CD4-positive, alpha-beta T cell treated with Interleukin-4 for 4 hours (primary cell): ENCODE results near the gene NBPF9.
A peak's percentile ranks its signal among the peaks of the same experiment; 100 is the strongest.
"Not testable (repeated sequence)": the region's sequence is repeated elsewhere in the genome, so short reads cannot be mapped to it uniquely, and the experiment has no call there.

Source experiments
- DNase-seq: peaks from one replicate; pipeline ENCODE4 v3.0.0-alpha.2; 2020

The NBPF9 gene

GRCh38 chr1:149103109-149104081 lies at the start of gene NBPF9:
Gene NBPF9, minus strand, starts transcription at chr1:149103551. Its CDS starts 21,412 bp downstream, at chr1:149082139.
- peak; percentile 21 for DNase-seq

DNA sequence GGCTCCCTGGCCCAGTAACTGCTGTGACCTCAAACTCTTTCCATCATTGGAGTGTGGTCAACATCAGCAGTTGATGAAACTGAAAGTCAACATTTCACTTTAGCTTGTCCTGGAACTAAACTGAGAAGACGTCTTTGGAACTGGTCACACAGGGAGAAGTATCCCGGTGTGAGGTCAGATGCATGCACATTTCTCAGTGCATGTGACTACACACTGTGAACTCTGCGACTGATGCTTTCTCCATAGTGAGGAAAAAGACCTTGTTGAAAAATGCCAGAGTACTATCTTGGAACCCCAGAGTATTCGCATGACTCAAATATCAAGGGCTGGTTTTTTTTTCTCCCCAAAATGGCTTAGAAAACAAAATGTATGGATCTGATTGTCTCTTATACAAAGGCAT lies 46.6 kb upstream of the NBPF9 start:
- not testable (repeated sequence) for DNase-seq

GRCh38 chr1:149137585-149137984 lies 34.2 kb upstream of the NBPF9 start:
- DNase-seq, result not testable (repeated sequence)

GRCh38 chr1:149130938-149131337 lies 27.6 kb upstream of the NBPF9 start:
- DNase-seq, result not testable (repeated sequence)

DNA sequence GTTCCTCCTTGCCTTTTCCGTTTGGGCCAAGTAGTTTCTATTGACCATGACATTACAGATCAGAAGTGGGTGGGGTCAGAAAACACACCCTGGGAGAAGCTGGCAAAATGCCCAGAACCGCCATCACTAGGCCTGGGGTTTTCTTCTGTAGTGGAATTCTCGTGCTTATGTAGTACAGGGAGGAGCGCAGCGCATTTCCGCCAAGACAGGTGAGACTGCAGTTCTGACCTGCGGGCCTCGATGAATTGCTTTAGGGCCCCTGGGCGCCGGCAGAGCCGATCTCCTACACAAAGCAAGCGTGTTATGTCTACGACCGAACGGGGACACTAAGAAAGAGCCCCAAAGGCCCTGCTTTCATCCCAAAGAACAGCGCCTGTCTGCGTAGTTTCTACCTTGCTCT lies 25.9 kb upstream of the NBPF9 start:
- DNase-seq, result not testable (repeated sequence)

- DNase-seq, result not testable (repeated sequence)
These were observed 23.3 kb upstream of the NBPF9 start for GRCh38 chr1:149126555-149127145.

- DNase-seq, result not testable (repeated sequence)
These were observed 20.9 kb upstream of the NBPF9 start for GRCh38 chr1:149123948-149124926.

- not testable (repeated sequence) for DNase-seq
These were observed 9.5 kb upstream of the NBPF9 start for GRCh38 chr1:149112828-149113227.

- not testable (repeated sequence) for DNase-seq
These were observed 7.0 kb upstream of the NBPF9 start for GRCh38 chr1:149110343-149110742.

GRCh38 chr1:149102574-149102973 lies 777 bp downstream of the NBPF9 start:
- DNase-seq, result peak; percentile 33

- DNase-seq, result not testable (repeated sequence)
These were observed 5.1 kb downstream of the NBPF9 start for GRCh38 chr1:149098276-149098675.

DNA sequence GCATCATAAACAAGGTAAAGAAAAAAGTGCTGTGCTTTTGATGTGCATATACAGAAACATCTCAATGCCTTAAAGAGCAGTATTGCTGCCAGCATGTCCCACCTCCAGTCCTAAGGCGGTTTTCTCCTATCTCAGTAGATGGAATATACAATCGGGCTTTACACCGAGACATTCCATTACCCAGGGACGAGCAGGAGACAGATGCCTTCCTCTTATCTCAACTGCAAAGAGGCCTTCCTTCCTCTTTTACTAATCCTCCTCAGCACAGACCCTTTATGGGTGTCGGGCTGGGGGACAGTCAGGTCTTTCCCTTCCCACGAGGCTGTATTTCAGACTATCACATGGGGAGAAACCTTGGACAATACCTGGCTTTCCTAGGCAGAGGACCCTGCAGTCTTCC lies 10.2 kb downstream of the NBPF9 start:
- not testable (repeated sequence) for DNase-seq

- DNase-seq, result not testable (repeated sequence)
These were observed 27.7 kb downstream of the NBPF9 start for GRCh38 chr1:149075505-149076127.

- DNase-seq, result not testable (repeated sequence)
These were observed 38.7 kb downstream of the NBPF9 start for GRCh38 chr1:149064611-149065010.

DNA sequence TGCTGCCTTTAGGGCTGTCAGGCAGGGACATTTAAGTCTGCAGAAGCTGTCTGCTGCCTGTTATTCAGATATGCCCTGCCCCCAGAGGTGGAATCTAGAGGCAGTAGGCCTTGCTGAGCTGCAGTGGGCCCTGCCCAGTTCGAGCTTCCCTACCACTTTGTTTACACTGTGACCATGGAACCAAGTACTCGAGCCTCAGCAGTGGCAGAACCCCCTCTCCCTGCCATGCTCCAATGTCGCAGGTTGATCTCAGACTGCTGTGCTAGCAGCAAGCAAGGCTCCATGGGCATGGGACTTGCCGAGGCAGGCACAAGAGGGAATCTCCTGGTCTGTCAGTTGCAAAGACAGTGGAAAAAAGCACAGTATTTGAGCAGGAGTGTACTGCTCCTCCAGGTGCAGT lies 60.3 kb downstream of the NBPF9 start:
- DNase-seq, result not testable (repeated sequence)

DNA sequence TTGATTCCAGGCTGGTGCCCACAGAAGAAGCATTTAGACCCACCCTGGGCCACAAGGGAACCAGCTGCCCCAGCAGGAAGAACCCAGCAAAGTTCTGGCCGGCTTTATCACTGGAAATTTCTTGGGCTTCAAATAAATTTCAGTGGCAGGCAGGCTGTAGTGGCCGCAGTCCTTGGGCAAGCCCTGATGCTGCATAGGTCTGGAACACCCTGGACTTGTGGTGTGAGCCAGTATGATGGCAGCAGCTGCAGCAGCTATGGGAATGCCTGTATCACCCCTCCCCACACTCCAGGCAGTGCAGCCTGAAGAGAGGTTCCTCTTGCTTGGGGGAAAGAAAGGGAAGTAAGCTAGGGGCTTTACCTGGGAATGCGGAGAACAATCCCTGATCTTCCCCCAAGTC lies 69.4 kb downstream of the NBPF9 start:
- DNase-seq, result not testable (repeated sequence)

- DNase-seq, result not testable (repeated sequence)
These were observed 79.0 kb downstream of the NBPF9 start for GRCh38 chr1:149024327-149024726.

- not testable (repeated sequence) for DNase-seq
These were observed 84.8 kb downstream of the NBPF9 start for GRCh38 chr1:149018577-149018976.

GRCh38 chr1:149016626-149017025 lies 86.7 kb downstream of the NBPF9 start:
- not testable (repeated sequence) for DNase-seq

- DNase-seq, result not testable (repeated sequence)
These were observed 87.8 kb downstream of the NBPF9 start for GRCh38 chr1:149015522-149015921.

- not testable (repeated sequence) for DNase-seq
These were observed 89.8 kb downstream of the NBPF9 start for GRCh38 chr1:149013513-149013912.

DNA sequence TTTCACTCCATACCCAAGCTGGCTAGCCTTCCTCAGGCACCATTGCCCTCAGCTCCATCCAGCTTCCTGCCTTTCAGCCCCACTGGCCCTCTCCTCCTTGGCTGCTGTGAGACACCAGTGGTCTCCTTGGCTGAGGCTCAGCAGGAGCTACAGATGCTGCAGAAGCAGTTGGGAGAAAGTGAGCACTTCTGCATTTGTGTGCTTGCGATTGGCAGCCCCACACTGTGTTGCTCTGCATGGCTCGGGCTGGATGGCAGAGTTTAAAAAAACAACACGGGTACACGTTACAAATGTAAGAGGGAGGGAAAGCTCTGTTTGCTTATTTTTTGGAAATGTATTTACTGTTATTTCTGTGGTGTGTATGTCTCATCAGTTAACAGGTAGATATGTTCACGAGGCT lies 90.8 kb downstream of the NBPF9 start:
- not testable (repeated sequence) for DNase-seq
